Measurements from ENCODE around the gene MANEA.

GRCh38 chr6:95546148-95546547, 31.2 kb upstream of the MANEA start:
- TF ChIP-seq POLR2A (IDR thresholded peaks at IDR 0.05; ENCODE audit: low read length) (no peak), CTCF (IDR thresholded peaks at IDR 0.05) (no peak), RAD21 (conservative IDR thresholded peaks at IDR 0.05 in 1 of 2, IDR thresholded peaks at IDR 0.05 in 1 of 2) (no peak), JUN (IDR thresholded peaks at IDR 0.05) (no peak), ESRRA (IDR thresholded peaks at IDR 0.05; ENCODE audit: borderline replicate concordance, low read length) (no peak), SREBF2 (IDR thresholded peaks at IDR 0.05) (no peak), POLR2AphosphoS2 (conservative IDR thresholded peaks at IDR 0.05; ENCODE audit: low read length) (no peak), EP300 (IDR thresholded peaks at IDR 0.05) (no peak), ZC3H11A (IDR thresholded peaks at IDR 0.05) (no peak), E2F6 (IDR thresholded peaks at IDR 0.05; ENCODE audit: borderline replicate concordance, low read depth) (no peak), ELK1 (IDR thresholded peaks at IDR 0.05; ENCODE audit: low read depth, low read length) (no peak), HDAC2 (IDR thresholded peaks at IDR 0.05) (no peak)
